NAMALWA (cell line): ENCODE data around the gene TLCD3B.
A peak's percentile ranks its signal among the peaks of the same experiment; 100 is the strongest.
"Not testable (repeated sequence)": the region's sequence is repeated elsewhere in the genome, so short reads cannot be mapped to it uniquely, and the experiment has no call there.

Experiments
- DNase-seq: peaks from one replicate; pipeline ENCODE4 v3.0.0-alpha.2; 2015; ENCODE audit warnings: low spot score

TLCD3B gene

GRCh38 chr16:30060836-30061554 lies 29.9 kb upstream of the TLCD3B start:
- DNase-seq: no peak

- no peak for DNase-seq
These were observed 29.3 kb upstream of the TLCD3B start for GRCh38 chr16:30060346-30060745.

- peak; percentile 71 for DNase-seq
These were observed 24.0 kb upstream of the TLCD3B start for GRCh38 chr16:30054959-30055553.

- no peak for DNase-seq
These were observed 23.4 kb upstream of the TLCD3B start for GRCh38 chr16:30054451-30054850.

GRCh38 chr16:30053376-30054015 lies 22.4 kb upstream of the TLCD3B start:
- DNase-seq: peak; percentile 20

- DNase-seq: peak; percentile 92
These were observed 21.8 kb upstream of the TLCD3B start for GRCh38 chr16:30052671-30053372.

GRCh38 chr16:30051518-30051917 lies 20.4 kb upstream of the TLCD3B start:
- DNase-seq: no peak

GRCh38 chr16:30049871-30050270 lies 18.8 kb upstream of the TLCD3B start:
- no peak for DNase-seq

- no peak for DNase-seq
These were observed 15.5 kb upstream of the TLCD3B start for GRCh38 chr16:30046588-30046987.

GRCh38 chr16:30046178-30046577 lies 15.1 kb upstream of the TLCD3B start:
- DNase-seq: no peak

- peak; percentile 63 for DNase-seq
These were observed 10.8 kb upstream of the TLCD3B start for GRCh38 chr16:30041841-30042240.

- DNase-seq: not testable (repeated sequence)
These were observed 9.6 kb upstream of the TLCD3B start for GRCh38 chr16:30040690-30041089.

- peak; percentile 38 for DNase-seq
These were observed 9.2 kb upstream of the TLCD3B start for GRCh38 chr16:30040221-30040620.

GRCh38 chr16:30033270-30033669 lies 2.2 kb upstream of the TLCD3B start:
- DNase-seq: no peak

GRCh38 chr16:30032083-30032819 lies 1.2 kb upstream of the TLCD3B start:
- DNase-seq: peak; percentile 88

GRCh38 chr16:30031477-30031918 lies 427 bp upstream of the TLCD3B start:
- no peak for DNase-seq

GRCh38 chr16:30030011-30030685 lies 923 bp downstream of the TLCD3B start:
- no peak for DNase-seq

GRCh38 chr16:30028438-30029076 lies 2.5 kb downstream of the TLCD3B start:
- DNase-seq: peak; percentile 56

GRCh38 chr16:30027588-30028437 lies 3.3 kb downstream of the TLCD3B start:
- no peak for DNase-seq

- no peak for DNase-seq
These were observed 4.6 kb downstream of the TLCD3B start for GRCh38 chr16:30026449-30026848.
